Activated T-cell treated with anti-CD3 and anti-CD28 coated beads, Interleukin-2, amount 50 U/mL, for 24 hours (primary cell): ENCODE results near the gene VPS29.

Experiments
- DNase-seq: peaks from one replicate; pipeline ENCODE4 v3.0.0-alpha.2; 2020
- H3K27ac Mint-ChIP-seq: 2 replicates; pipeline ENCODE4 v1.8.0; 2020; ENCODE audit warnings: mild to moderate bottlenecking, mixed read lengths
- H3K27me3 Mint-ChIP-seq: 2 replicates; pipeline ENCODE4 v1.8.0; 2020; ENCODE audit warnings: mixed read lengths
- H3K36me3 Mint-ChIP-seq: 2 replicates; pipeline ENCODE4 v1.8.0; 2020; ENCODE audit warnings: low read depth, mixed read lengths
- H3K4me1 Mint-ChIP-seq: 2 replicates; pipeline ENCODE4 v1.8.0; 2020; ENCODE audit warnings: low read depth, mixed read lengths
- H3K4me3 Mint-ChIP-seq: 2 replicates; pipeline ENCODE4 v1.8.0; 2020; ENCODE audit warnings: mild to moderate bottlenecking, moderate library complexity, mixed read lengths
- H3K9me3 Mint-ChIP-seq: 2 replicates; pipeline ENCODE4 v1.8.0; 2020; ENCODE audit warnings: mixed read lengths

VPS29 gene

DNA sequence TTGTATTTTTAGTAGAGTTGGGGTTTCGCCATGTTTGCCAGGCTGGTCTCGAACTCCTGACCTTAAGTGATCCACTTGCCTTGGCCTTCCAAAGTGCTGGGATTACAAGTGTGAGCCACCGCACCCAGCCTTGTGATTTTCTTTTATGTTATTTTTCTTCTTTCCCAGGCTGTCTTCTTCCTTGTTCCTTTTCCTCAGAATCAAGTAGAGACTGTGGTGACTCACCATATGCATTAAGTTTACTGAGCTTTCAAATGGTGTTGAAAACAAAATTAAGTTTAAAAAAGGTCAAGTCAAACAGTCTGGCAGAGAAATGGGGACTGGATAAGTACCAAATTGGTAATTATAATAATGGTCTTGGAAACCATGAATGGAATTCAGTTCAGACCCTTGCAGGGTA lies 57.5 kb downstream of the VPS29 start:
- no peaks in the 10 kb centered on the region for H3K27me3 Mint-ChIP-seq
- H3K27ac Mint-ChIP-seq = peak overlapping the region; percentile 83
- H3K36me3 Mint-ChIP-seq = peaks cover 86% of the 10 kb centered on the region
- H3K9me3 Mint-ChIP-seq = no peaks in the 10 kb centered on the region
- H3K4me1 Mint-ChIP-seq = peaks cover 34% of the 10 kb centered on the region
- DNase-seq = no peak
- no peak overlapping the region for H3K4me3 Mint-ChIP-seq
